Ramos (cell line): ENCODE measurements around the gene FBXO3.
"Not testable (repeated sequence)": the region's sequence is repeated elsewhere in the genome, so short reads cannot be mapped to it uniquely, and the experiment has no call there.

Experiments
- in situ Hi-C: fragments of 300-500 bp; cut with MboI; formaldehyde crosslinking; loops from one replicate; pipeline ENCODE4 v1.14.3; 2022; ENCODE audit warnings: low sequenced_read_pairs; ENCODE audit not compliant: unreplicated experiment

Gene FBXO3

GRCh38 chr11:33731723-33732531, 42.4 kb downstream of the FBXO3 start:
- in situ Hi-C loops: no loop called here

DNA sequence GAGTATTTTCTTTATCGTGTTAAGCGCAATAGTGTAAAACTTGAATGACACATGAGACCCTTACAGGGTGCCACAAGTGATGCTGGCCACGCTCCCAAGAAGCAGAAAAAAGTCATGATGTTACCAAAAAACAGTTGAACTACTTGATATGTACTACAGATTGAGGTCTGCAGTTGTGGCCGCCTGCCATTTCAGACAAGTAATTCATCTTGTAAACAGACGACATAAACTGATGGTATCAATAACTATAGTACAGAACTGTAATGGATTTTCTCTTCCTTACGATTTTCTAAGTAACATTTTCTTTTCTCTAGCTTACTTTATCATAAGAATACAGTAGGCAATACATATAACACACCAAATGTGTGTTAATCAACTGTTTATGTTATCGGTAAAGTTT, 43.6 kb downstream of the FBXO3 start:
- in situ Hi-C loops: no loop called here

DNA sequence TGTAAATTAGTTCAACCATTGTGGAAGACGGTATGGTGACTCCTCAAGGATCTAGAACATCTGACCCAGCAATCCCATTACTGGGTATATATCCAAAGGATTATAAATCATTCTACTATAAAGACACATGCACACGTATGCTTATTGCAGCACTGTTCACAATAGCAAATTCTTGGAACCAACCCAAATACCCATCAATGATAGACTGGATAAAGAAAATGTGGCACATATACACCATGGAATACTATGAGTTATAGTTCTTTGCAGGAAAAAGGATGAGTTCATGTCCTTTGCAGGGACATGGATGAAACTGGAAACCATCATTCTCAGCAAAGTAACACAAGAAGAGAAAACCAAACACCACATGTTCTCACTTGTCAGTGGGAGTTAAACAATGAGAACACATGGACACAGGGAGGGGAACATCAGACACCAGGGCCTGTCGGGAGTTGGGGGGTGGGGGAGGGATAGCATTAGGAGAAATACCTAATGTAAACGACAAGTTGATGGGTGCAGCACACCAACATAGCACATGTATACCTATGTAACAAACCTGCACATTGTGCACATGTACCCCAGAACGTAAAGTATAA, 45.2 kb downstream of the FBXO3 start:
- in situ Hi-C loops: not testable (repeated sequence)

- in situ Hi-C loops: not testable (repeated sequence)
Measured at GRCh38 chr11:33727539-33727938, 46.8 kb downstream of the FBXO3 start.

DNA sequence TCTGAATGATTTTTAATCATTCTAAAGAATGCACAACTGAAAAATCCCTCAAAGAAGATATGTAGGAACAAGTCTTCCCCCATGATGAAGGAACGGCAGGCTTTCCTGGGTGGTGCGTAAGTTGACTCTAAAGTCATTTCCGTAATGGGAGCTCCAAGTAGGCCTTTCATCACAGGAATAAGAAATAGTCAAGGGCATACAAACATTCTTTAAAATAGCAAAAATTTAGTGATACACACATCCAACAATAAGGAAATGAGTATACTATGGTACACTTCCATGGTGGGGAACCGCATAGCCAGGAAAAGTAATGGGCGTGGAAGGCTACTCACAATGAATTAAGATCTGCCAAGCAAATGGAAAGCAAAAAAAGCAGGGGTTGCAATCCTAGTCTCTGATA, 48.8 kb downstream of the FBXO3 start:
- in situ Hi-C loops: no loop called here

GRCh38 chr11:33724644-33725035, 49.7 kb downstream of the FBXO3 start:
- in situ Hi-C loops: no loop called here

- in situ Hi-C loops: no loop called here
Measured at GRCh38 chr11:33723238-33723881, 51.0 kb downstream of the FBXO3 start.

GRCh38 chr11:33722590-33723234, 51.6 kb downstream of the FBXO3 start:
- in situ Hi-C loops: no loop called here

GRCh38 chr11:33721984-33722383, 52.3 kb downstream of the FBXO3 start:
- in situ Hi-C loops: no loop called here

- in situ Hi-C loops: no loop called here
Measured at GRCh38 chr11:33721426-33721825, 52.9 kb downstream of the FBXO3 start.

- in situ Hi-C loops: no loop called here
Measured at GRCh38 chr11:33719587-33719986, 54.7 kb downstream of the FBXO3 start.

DNA sequence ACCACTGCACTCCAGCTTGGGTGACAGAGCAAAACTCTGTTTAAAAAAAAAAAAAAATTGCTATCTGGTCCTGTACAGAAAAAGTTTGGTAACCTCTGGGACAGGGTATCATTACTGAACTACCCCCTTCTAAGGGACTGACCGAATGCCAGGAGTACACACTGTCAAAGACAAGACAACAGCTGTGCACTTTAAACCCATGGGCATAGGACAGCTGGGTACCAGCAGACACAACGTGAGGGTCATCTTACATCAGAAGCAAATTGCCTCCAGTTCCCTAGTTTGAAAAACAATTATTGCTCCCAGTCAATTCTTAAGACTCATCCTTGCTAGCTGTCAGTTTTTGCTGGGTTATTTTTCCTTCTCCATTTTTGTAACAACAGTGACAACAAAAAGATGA, 55.9 kb downstream of the FBXO3 start:
- in situ Hi-C loops: no loop called here

DNA sequence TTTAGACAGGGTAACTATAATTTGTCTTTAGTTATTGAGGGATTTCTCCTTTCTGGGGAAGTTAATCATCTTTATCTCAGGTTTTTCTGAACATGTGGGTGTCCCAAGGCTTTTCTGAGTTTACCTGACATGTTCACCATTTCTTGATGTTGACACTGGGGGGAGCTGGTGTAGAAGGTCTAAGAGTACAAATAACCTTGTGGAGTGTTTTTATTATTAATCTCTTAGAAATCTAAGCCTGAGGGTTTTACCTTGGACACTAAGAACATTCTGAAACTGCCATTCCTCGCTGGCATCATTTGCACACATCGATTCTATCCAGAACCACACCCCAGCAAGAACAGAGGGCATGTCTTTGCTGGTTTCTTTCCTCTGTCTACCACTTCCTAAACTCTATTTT, 58.1 kb downstream of the FBXO3 start:
- in situ Hi-C loops: no loop called here

- in situ Hi-C loops: no loop called here
Measured at GRCh38 chr11:33713856-33714398, 60.4 kb downstream of the FBXO3 start.

DNA sequence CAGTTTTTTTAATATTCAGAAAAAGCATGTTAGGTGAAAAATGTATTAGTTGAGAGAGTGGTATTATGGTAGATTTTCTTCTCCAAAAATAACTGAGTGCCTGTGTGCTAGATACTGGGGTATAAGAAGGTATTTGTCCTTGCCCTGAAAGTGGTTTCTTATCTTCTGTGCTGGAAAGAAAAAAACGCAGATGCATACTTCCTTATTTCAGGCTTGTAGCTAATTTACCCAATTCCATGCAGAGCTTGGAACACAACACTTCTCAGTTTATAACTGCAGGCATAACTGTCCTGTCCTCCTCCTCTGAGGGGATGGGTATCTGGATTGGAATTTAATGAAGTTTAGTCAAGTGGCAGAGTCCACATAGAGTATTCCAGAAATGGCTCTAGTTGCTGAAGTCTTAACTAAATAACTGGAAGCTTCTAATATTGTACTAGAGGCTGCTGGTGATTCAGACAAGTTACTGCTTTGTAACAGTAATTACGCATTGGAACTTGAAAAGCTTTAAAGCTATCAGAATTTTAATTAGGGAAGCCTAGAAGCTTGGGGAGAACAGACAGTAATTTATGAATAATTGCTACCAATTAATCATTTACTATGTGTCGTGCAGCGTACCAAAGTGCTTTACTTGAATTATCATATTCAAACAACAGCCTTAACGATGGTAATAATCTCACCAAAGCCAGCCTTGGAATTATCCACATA, 61.0 kb downstream of the FBXO3 start:
- in situ Hi-C loops: no loop called here

DNA sequence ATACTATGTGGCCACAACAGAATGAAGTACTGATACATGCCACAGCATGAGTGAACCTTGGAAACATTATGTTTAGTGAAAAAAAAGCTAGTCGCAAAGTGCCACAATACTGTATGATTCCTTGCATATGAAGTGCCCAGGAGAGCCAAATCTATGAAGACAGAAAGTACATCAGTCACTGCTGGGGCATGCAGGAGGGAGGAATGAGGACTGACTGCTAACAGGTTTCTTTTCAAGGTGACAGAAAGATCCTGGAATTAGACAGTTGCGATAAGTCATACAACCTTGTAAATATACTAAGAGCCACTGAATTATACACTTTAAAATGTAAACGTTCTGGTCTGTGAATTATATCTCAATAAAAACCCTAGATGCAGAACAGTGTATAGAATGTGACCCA, 61.9 kb downstream of the FBXO3 start:
- in situ Hi-C loops: no loop called here

DNA sequence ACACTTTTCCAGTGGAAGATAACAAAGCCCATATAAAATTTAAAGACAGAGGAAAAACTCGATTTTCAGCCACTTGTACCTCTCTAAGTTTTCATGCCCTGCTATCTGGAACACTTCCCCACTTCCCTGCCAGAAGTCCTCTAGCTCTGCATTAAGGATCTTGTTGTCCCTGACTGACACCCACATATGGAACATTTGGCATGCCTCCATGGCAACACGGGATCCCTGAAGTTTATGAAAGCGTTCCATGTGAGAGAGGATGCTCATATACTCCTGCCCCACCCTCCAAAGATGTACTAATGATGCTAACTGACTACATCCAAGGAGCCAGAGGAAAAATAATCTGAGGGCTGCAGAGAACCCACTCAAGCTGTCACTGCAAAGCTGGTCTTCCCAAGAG, 64.9 kb downstream of the FBXO3 start:
- in situ Hi-C loops: no loop called here

- in situ Hi-C loops: no loop called here
Measured at GRCh38 chr11:33708985-33709384, 65.3 kb downstream of the FBXO3 start.

GRCh38 chr11:33707831-33708230, 66.5 kb downstream of the FBXO3 start:
- in situ Hi-C loops: not testable (repeated sequence)

DNA sequence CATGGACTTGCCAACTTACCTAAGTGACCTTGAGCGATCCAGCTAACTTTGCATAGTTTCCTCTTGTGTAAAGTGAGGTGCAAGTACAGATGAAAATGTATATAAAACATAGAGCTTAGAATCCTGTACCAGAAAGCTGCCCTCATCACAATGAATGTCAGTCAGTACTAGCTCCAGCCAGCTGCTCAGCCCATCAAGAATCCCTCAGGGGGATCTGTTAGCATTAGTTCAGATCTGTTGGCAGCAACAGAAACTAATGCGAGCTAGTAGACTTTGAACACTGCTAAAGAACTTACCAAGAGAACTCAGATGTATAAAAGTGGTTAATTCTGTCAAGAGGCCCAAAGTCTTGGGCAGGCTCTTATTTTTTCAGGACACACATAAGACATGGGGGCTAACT, 67.4 kb downstream of the FBXO3 start:
- in situ Hi-C loops: no loop called here
